Sigmoid colon (tissue), 4 donors: ENCODE data around the gene PHB1.

Experiments used
- EP300 ChIP-seq, 4 donors: sonication (generic); formaldehyde crosslinking; IDR thresholded peaks; one replicate each; pipeline ENCODE4 v1.6.1; 2017; ENCODE audit warnings: antibody characterized with exemption in 4 of 4
- POLR2AphosphoS5 ChIP-seq, 4 donors: sonication (generic); formaldehyde crosslinking; IDR thresholded peaks; one replicate each; pipeline ENCODE4 v1.6.1; 2017; ENCODE audit warnings: antibody characterized with exemption in 4 of 4
- TF ChIP-seq, protein P1 (sequence below), 4 experiments: fragments of 450-650 bp in 3 of 4; fragments of 200-600 bp in 1 of 4; IDR thresholded peaks; one replicate each; pipeline ENCODE4 v1.5.1; 2016 to 2019; ENCODE audit warnings: antibody characterized with exemption in 4 of 4, mild to moderate bottlenecking in 3 of 4, moderate library complexity in 2 of 4

DNA sequence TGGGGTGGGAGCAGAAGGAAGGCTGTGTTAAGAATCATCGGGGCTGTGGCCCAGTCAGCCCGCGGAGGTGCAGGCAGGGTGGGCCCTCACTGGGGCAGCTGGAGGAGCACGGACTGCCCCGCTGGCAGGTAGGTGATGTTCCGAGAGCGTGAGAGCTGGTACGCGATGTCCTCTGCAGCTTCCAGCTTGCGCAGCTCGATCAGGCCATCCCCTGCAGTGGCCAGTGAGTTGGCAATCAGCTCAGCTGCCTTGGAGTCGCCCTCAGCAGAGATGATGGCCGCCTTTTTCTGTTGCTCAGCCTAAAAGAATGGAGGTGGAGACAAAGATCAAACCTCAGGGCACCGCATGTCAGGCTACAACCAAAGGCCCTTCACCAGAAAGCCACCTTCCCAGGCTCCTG, 9.8 kb downstream of the PHB1 start:
- no peak for TF ChIP-seq POLR2AphosphoS5 (IDR thresholded peaks at IDR 0.05)
- TF ChIP-seq EP300 (IDR thresholded peaks at IDR 0.05), result no peak
- TF ChIP-seq, protein P1, sequence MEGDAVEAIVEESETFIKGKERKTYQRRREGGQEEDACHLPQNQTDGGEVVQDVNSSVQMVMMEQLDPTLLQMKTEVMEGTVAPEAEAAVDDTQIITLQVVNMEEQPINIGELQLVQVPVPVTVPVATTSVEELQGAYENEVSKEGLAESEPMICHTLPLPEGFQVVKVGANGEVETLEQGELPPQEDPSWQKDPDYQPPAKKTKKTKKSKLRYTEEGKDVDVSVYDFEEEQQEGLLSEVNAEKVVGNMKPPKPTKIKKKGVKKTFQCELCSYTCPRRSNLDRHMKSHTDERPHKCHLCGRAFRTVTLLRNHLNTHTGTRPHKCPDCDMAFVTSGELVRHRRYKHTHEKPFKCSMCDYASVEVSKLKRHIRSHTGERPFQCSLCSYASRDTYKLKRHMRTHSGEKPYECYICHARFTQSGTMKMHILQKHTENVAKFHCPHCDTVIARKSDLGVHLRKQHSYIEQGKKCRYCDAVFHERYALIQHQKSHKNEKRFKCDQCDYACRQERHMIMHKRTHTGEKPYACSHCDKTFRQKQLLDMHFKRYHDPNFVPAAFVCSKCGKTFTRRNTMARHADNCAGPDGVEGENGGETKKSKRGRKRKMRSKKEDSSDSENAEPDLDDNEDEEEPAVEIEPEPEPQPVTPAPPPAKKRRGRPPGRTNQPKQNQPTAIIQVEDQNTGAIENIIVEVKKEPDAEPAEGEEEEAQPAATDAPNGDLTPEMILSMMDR (IDR thresholded peaks at IDR 0.05), result no peak
